Peyer's patch (tissue), 4 donors: Measurements from ENCODE around the gene RNF222.

Experiments
- POLR2A ChIP-seq, 2 donors: fragments of 450-650 bp; IDR thresholded peaks; one replicate each; pipeline ENCODE4 v1.5.1; 2017; ENCODE audit warnings: antibody characterized with exemption in 2 of 2, mild to moderate bottlenecking in 2 of 2, moderate library complexity in 2 of 2
- TF ChIP-seq, protein P1 (sequence below), 6 experiments: fragments of 450-650 bp in 4 of 6; fragments of 200-600 bp in 2 of 6; sonication (generic) in 1 of 6; IDR thresholded peaks; one replicate each; pipeline ENCODE4 v1.5.1; 2017 to 2019; ENCODE audit warnings: antibody characterized with exemption in 6 of 6, mild to moderate bottlenecking in 3 of 6, moderate library complexity in 1 of 6

GRCh38 chr17:8412089-8412488 lies 14.5 kb upstream of the RNF222 start:
- TF ChIP-seq, protein P1, sequence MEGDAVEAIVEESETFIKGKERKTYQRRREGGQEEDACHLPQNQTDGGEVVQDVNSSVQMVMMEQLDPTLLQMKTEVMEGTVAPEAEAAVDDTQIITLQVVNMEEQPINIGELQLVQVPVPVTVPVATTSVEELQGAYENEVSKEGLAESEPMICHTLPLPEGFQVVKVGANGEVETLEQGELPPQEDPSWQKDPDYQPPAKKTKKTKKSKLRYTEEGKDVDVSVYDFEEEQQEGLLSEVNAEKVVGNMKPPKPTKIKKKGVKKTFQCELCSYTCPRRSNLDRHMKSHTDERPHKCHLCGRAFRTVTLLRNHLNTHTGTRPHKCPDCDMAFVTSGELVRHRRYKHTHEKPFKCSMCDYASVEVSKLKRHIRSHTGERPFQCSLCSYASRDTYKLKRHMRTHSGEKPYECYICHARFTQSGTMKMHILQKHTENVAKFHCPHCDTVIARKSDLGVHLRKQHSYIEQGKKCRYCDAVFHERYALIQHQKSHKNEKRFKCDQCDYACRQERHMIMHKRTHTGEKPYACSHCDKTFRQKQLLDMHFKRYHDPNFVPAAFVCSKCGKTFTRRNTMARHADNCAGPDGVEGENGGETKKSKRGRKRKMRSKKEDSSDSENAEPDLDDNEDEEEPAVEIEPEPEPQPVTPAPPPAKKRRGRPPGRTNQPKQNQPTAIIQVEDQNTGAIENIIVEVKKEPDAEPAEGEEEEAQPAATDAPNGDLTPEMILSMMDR (IDR thresholded peaks at IDR 0.05): no peak
- TF ChIP-seq POLR2A (IDR thresholded peaks at IDR 0.05): no peak
